Hepatocyte (in vitro differentiated cells): ENCODE results near the gene SLC12A7. TPM values are rescaled to one million over a fixed set of nuclear protein-coding genes. Genes with fewer than 3 reads are reported as not detected.

Experiments
- DNase-seq: peaks from one replicate; pipeline ENCODE4 v3.0.0-alpha.2; 2016; ENCODE audit warnings: low spot score
- H2AFZ ChIP-seq: fragments of 200-600 bp; sonication (generic); 2 replicates; pipeline ENCODE4 v1.6.0; 2016; ENCODE audit warnings: antibody characterized with exemption, mild to moderate bottlenecking
- H3K27ac ChIP-seq: fragments of 200-600 bp; sonication (generic); 2 replicates; pipeline ENCODE4 v1.5.1; 2016; ENCODE audit warnings: mild to moderate bottlenecking
- H3K27me3 ChIP-seq: fragments of 200-600 bp; sonication (generic); 2 replicates; pipeline ENCODE4 v1.6.1; 2016
- H3K36me3 ChIP-seq: fragments of 200-600 bp; sonication (generic); replicated peaks from 2 replicates; pipeline ENCODE4 v1.5.1; 2016; ENCODE audit warnings: low read depth; ENCODE audit not compliant: insufficient read depth
- H3K4me1 ChIP-seq: fragments of 200-600 bp; sonication (generic); 2 replicates; pipeline ENCODE4 v1.5.1; 2016; ENCODE audit warnings: mild to moderate bottlenecking, moderate library complexity; ENCODE audit not compliant: insufficient read depth
- H3K4me2 ChIP-seq: fragments of 200-600 bp; sonication (generic); 2 replicates; pipeline ENCODE4 v1.6.0; 2016
- H3K4me3 ChIP-seq: fragments of 200-600 bp; sonication (generic); 2 replicates; pipeline ENCODE4 v1.5.1; 2016; ENCODE audit warnings: mild to moderate bottlenecking
- H3K79me2 ChIP-seq: fragments of 200-600 bp; sonication (generic); 2 replicates; pipeline ENCODE4 v1.6.0; 2017; ENCODE audit warnings: mild to moderate bottlenecking
- H3K9me2 ChIP-seq: fragments of 200-600 bp; sonication (generic); replicated peaks from 2 replicates; pipeline ENCODE4 v1.6.0; 2017; ENCODE audit warnings: mild to moderate bottlenecking; ENCODE audit not compliant: insufficient read depth
- H3K9me3 ChIP-seq: fragments of 200-600 bp; sonication (generic); 2 replicates; pipeline ENCODE4 v1.5.1; 2016; ENCODE audit warnings: low read depth, mild to moderate bottlenecking
- H4K20me1 ChIP-seq: fragments of 200-600 bp; sonication (generic); 2 replicates; pipeline ENCODE4 v1.6.0; 2016; ENCODE audit warnings: mild to moderate bottlenecking; ENCODE audit not compliant: insufficient read depth, poor library complexity, severe bottlenecking
- EZH2 ChIP-seq: fragments of 200-600 bp; sonication (generic); IDR thresholded peaks from 2 replicates; pipeline ENCODE4 v1.6.1; 2016; ENCODE audit warnings: antibody characterized with exemption, mild to moderate bottlenecking, borderline replicate concordance
- EZH2phosphoT487 ChIP-seq: fragments of 200-600 bp; sonication (generic); IDR thresholded peaks from one replicate; pipeline ENCODE4 v1.6.1; 2018; ENCODE audit warnings: antibody characterized with exemption, mild to moderate bottlenecking, low read depth, moderate library complexity; ENCODE audit not compliant: unreplicated experiment, severe bottlenecking
- WGBS: methylation state at CpG from one replicate; pipeline ENCODE4 v1.1.6; 2016; ENCODE audit warnings: low lambda C conversion rate; ENCODE audit errors: missing lambda C conversion rate; 5-methylcytosine and 5-hydroxymethylcytosine counted together
- polyA plus RNA-seq: library from polyadenylated mRNA; unstranded; fragments of >200 nt; fragmentation: Nextera tagmentation; extraction: Ambion mirVana; gene quantifications from 2 replicates; pipeline ENCODE4 v1.2.1, GENCODE V29; 2016
- total RNA-seq: library from RNA; depleted of rRNA; stranded (reverse); fragments of >200 nt; gene quantifications from 2 replicates; pipeline ENCODE4 v1.2.3, GENCODE V29; 2014
- TF ChIP-seq, protein P1 (sequence below): fragments of 200-600 bp; sonication (generic); IDR thresholded peaks from 2 replicates; pipeline ENCODE4 v1.5.1; 2016; ENCODE audit warnings: antibody characterized with exemption, mild to moderate bottlenecking; ENCODE audit not compliant: poor library complexity

The SLC12A7 gene
- total and polyA plus RNA-seq, 2 experiments from 2014 or later = 30.2 to 34.3 TPM

GRCh38 chr5:1069720-1070088 is 42.2 kb downstream of the SLC12A7 start:
- no peak for DNase-seq
- H2AFZ ChIP-seq = no peak overlapping the region
- H3K9me2 ChIP-seq = no peaks in the 10 kb centered on the region
- H3K27ac ChIP-seq = no peak overlapping the region
- H3K9me3 ChIP-seq = no peaks in the 10 kb centered on the region
- no peak overlapping the region for H3K4me2 ChIP-seq
- H4K20me1 ChIP-seq = no peaks in the 10 kb centered on the region
- no peaks in the 10 kb centered on the region for H3K27me3 ChIP-seq
- H3K4me3 ChIP-seq = no peak overlapping the region
- 96% methylated on average over 13 of the region's 15 CpGs for WGBS
- H3K79me2 ChIP-seq = no peaks in the 10 kb centered on the region
- TF ChIP-seq EZH2 = no peak
- TF ChIP-seq, protein P1, sequence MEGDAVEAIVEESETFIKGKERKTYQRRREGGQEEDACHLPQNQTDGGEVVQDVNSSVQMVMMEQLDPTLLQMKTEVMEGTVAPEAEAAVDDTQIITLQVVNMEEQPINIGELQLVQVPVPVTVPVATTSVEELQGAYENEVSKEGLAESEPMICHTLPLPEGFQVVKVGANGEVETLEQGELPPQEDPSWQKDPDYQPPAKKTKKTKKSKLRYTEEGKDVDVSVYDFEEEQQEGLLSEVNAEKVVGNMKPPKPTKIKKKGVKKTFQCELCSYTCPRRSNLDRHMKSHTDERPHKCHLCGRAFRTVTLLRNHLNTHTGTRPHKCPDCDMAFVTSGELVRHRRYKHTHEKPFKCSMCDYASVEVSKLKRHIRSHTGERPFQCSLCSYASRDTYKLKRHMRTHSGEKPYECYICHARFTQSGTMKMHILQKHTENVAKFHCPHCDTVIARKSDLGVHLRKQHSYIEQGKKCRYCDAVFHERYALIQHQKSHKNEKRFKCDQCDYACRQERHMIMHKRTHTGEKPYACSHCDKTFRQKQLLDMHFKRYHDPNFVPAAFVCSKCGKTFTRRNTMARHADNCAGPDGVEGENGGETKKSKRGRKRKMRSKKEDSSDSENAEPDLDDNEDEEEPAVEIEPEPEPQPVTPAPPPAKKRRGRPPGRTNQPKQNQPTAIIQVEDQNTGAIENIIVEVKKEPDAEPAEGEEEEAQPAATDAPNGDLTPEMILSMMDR = no peak
- TF ChIP-seq EZH2phosphoT487 = no peak
- H3K4me1 ChIP-seq = no peaks in the 10 kb centered on the region
- no peaks in the 10 kb centered on the region for H3K36me3 ChIP-seq

DNA sequence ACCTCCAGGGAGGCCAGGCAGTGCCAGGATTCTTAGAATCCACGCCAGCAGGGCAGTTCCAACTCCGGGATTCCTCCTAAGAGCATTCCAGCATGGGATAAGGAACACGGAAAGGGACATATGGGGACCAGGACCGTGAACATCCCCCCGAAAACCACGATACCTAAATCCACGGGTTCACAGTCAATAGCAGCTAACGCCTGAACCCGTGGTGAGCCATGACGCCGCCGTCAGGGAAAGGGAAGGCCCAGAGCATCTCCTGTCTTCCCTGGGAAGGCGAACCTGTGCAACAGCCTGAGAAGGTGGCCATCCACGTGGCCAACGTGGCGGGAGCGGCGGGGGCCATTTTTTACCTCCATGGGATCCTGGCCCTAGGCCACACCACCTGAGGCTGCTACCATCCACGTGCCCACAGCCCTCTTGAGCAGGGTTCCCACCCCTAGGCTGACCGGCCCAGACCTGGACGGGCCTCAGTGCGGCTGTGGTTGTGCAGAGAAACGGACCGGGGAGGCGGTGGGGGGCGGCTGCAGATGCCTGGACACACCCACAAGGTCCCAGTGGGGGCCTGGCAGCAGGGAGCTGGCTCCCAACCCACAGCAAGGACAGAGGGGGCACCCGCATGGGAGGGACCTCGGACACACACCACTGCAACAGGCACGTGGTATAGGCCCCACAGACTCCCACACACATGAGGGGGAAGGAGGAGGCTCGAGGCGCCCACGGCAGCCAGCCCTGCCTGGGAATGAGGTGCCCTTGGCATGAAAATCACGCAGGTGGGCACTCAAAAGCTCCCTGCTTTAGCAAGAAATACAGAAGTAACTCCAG is 42.8 kb downstream of the SLC12A7 start:
- H3K27me3 ChIP-seq = no peaks in the 10 kb centered on the region
- 96% methylated on average over 33 of the region's 33 CpGs for WGBS
- H3K4me1 ChIP-seq = no peaks in the 10 kb centered on the region
- no peak overlapping the region for H3K4me2 ChIP-seq
- H2AFZ ChIP-seq = no peak overlapping the region
- H3K4me3 ChIP-seq = no peak overlapping the region
- no peaks in the 10 kb centered on the region for H3K9me3 ChIP-seq
- DNase-seq = no peak
- no peak for TF ChIP-seq EZH2
- no peak for TF ChIP-seq EZH2phosphoT487
- TF ChIP-seq, protein P1 = no peak
- no peaks in the 10 kb centered on the region for H3K9me2 ChIP-seq
- no peaks in the 10 kb centered on the region for H4K20me1 ChIP-seq
- H3K36me3 ChIP-seq = no peaks in the 10 kb centered on the region
- no peak overlapping the region for H3K27ac ChIP-seq
- no peaks in the 10 kb centered on the region for H3K79me2 ChIP-seq

DNA sequence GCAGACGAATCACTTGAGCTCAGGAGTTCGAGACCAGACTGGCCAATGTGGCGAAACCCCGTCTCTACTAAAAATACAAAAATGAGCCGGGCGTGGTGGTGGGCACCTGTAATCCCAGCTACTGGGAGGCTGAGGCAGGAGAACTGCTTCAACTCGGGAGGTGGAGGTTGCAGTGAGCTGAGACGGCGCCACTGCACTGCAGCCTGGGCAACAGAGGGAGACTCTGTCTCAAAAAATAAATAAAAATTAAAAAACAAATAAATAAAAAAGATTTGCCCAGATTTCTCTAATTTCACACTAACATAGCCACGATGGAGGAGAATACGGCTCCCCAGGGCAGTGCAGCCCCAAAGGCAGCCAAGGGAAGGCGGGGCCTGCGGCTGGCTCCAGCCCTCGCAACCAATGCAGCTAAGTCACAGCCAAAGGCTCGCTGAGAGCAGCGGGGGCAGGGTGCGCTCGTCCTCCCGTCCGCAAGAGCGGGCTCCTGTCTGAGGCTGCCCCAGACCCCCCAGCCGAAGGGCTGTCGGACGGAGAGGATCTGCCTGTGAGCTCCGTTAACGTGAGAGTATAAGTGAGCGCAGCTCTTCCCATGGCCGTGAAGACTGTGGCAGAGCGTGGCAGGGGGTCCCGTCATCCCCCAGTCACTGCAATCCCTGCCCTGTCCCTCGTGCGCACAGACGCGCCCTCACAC is 43.5 kb downstream of the SLC12A7 start:
- DNase-seq = no peak
- H3K27me3 ChIP-seq = no peaks in the 10 kb centered on the region
- no peaks in the 10 kb centered on the region for H3K36me3 ChIP-seq
- H3K9me2 ChIP-seq = no peaks in the 10 kb centered on the region
- H3K4me3 ChIP-seq = no peak overlapping the region
- no peaks in the 10 kb centered on the region for H4K20me1 ChIP-seq
- no peak overlapping the region for H2AFZ ChIP-seq
- H3K4me1 ChIP-seq = no peaks in the 10 kb centered on the region
- no peaks in the 10 kb centered on the region for H3K79me2 ChIP-seq
- H3K9me3 ChIP-seq = no peaks in the 10 kb centered on the region
- TF ChIP-seq, protein P1 = no peak
- TF ChIP-seq EZH2phosphoT487 (no peak), EZH2 (no peak)
- 93% methylated on average over 34 of the region's 34 CpGs for WGBS
- no peak overlapping the region for H3K27ac ChIP-seq
- no peak overlapping the region for H3K4me2 ChIP-seq
